ENCODE measurements around the gene FAM221B.
A peak's percentile ranks its signal among the peaks of the same experiment; 100 is the strongest.

FAM221B gene

DNA sequence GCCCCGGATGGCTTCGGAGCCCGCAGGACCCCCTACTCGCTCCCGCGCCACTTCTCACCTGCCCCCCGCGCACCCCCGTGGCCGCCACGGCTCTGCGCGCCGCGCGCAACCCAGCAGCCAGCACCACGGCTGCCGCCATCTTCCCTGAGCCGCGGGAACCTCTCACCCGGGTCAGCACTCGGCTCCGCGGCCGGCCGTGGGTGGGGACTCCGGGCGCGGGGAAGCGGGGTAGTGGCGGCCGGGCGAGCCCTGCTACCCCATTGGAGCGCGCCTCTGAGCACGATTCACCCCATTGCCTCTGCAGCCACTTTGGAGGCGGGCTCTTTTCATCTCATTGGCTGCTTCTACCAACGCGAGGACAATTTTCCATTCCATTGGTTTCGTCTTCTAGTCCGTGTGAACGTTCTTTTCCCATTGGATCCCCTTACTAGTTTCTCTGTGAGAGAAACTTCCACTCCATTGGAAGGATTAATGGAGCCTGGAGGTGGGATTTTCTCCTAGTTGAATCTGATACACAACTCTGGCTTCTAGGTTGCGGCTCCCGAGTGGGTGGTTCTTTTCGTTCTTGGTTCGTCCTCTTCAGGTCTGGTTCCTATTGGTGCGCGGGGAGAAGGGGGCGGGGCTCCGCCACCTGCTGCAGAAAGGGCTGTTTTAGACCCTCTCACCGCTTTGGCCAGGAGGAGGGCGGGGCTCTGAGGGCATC, 13.5 kb downstream of the FAM221B start, which contains the start of gene HINT2:
TSS of gene HINT2 (minus strand) at position 202 of the 703 bp plus-strand sequence. CDS start at position 139, 63 bp downstream.
- peak; percentile 100 for DNase-seq

DNA sequence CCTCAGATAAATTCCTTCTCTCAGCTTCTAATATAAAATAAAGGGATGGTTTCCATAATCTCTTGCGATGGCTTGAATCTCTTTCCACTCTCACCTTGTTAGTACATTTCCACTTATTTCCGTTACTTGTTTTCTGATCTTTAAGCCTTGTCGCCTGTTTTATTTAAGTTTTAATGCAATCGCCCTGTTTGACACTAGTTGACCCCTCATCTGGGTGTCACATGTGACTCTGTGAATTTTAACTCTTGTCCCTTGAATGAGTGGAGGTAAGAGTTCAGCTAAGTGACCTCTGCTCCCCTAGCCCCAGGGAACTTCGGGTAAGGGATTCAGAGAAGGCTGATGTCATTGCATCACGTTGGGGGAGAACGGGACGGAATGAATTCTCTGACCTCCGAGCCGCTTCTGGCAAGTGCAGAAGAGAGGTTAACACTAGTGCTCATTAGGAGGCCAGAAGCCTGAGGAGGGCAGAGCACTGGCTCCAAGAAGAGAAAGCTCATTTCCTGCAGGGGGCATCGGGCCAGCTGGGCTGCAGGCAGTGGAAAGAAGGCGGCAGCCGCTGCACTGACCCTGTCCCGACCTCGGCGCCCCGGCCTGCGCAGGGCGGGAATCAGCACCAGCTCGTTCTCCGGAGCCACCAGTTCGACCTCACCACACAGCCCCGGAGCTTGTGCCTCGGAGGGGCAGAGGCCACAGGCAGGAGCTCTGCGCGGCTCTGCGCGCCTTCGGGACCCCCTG, 14.3 kb downstream of the FAM221B start:
- peak; percentile 80 for DNase-seq

DNA sequence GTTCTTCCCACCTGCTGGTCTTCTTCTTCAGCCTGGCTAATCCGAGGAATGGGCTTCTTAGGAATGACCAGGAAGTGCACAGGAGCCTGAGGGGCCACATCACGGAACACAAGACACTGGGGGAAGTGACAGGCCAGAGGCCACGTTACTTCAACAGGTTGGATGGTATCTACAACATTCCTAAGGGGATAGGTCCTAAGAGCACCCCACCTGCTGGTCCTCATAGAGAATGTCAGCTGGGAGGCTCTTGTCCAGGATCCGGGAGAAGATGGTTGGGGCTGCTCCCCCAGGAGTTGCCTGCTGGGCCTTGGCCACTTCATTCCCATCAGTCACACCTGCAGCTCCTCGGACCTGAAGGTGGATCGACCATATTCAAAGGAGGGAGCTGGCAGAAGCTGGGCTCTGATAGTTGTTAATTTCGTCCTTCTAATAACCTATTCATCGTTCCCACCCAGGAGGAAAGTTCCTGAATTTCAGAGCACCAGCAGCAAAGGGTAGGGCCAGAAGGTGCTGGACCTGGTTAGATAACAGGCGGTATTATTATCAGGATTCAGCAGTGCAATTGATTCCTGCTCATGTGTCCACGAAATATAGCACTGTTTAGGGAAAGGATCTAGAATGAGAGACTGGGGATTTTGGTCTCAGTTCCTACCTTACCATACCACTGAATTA, 15.0 kb downstream of the FAM221B start:
- peak; percentile 62 for DNase-seq

DNA sequence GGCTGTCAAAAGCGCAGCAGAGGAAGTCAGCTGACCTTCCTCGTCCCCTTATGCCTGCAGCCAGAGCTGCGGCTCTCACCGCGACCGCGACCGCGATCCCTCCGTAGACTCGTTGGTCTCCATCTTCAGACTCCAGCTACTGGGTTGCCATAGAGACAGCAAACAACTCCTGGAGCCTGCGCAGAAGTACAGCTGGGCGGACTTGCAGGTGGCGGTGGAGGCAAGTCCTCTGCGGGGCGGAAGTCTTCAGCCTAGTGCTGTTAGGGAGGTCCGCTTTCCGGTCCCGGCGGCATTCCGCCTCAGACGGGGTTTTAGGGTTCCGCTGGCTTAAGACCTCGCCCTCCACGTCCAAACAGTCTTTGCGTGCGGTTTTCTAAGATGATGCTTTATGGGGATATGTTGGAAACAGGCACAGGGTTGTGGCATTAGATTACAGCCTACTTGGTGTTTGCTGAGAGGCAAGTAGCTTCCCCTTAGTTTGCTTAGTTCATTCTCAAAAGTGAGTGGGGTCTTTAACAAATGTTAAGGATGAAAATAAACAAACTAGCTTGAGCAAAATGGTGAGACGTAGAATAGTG, 16.4 kb downstream of the FAM221B start, which contains the start of gene SPAG8:
TSS of gene SPAG8 (minus strand) at position 238 of the 578 bp plus-strand sequence. CDS start at position 123, 115 bp downstream.
- DNase-seq, result peak; percentile 98

DNA sequence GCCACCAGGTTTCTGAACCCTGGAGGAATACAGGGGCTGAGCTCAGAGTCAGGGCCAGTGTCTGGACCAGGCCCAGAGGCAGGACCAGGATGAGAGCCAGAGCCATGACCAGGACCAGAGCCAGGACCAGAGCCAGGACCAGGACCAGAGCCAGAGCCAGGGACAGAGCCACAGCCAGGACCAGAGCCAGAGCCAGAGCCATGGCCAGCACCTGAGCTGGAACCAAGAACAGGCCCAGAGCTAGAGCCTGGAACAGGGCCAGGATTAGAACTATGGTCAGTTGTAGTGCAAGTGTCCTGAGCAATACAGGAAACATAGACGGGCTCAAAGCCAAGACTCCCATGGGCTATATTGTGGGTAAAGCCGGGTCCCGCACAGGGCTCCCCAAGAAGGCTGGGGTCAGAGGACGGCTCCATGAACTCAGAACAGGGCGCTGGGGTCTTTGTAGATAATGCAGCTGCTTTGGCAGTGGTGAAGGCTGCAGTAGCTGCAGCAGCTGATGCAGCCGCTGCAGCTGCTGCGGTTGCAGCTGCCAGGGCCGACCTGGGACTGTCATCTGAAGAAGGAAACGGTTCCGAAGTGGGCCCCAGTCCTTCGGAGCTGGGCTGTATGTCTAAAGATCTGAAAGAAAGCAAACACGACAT, 17.0 kb downstream of the FAM221B start:
- DNase-seq, result no peak

DNA sequence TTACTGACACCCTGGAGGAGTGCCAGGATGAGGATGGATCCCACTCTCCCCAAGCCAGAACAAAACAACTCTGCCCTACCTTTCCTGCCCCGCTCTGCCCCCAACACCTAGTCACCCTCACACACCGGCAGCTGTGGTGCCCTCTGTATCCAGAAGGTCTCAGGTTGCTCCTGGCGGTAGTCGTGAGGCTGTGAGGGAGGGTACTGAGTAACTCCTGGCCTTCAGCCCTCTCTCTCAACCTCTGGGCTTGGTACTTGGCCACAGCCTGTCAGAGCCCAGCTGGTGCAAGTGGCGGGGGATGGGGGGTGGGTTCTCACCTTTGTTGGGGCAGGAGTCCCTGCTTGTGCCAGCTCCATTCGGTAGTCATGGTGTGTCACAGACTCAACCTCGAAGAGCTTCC, 18.4 kb downstream of the FAM221B start:
- DNase-seq, result no peak

DNA sequence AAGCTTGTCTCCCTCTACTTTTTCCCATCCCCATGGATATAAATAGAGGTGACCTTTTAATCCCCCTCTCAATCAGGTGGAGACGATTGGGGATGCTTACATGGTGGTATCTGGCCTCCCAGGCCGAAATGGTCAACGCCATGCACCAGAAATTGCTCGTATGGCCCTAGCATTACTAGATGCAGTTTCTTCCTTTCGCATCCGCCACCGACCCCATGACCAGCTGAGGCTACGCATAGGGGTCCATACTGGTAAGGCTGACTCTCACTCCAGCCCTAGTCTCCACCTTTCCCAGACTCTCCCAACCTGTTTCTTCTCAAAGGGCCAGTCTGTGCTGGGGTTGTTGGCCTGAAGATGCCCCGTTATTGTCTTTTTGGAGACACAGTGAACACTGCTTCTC, 20.1 kb downstream of the FAM221B start:
- no peak for DNase-seq

DNA sequence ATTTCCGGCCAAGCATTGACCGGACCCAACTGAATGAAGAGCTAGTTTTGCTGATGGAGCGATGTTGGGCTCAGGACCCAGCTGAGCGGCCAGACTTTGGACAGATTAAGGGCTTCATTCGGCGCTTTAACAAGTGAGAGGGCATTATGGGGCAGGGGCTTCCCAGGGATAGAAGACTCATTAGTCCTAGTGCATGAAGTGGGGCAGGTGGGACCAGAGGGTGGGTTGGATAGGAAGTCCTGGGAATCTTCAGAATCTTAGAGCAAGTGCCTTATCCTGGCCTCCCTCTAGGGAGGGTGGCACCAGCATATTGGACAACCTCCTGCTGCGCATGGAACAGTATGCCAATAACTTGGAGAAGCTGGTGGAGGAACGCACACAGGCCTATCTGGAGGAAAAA, 22.4 kb downstream of the FAM221B start:
- no peak for DNase-seq

DNA sequence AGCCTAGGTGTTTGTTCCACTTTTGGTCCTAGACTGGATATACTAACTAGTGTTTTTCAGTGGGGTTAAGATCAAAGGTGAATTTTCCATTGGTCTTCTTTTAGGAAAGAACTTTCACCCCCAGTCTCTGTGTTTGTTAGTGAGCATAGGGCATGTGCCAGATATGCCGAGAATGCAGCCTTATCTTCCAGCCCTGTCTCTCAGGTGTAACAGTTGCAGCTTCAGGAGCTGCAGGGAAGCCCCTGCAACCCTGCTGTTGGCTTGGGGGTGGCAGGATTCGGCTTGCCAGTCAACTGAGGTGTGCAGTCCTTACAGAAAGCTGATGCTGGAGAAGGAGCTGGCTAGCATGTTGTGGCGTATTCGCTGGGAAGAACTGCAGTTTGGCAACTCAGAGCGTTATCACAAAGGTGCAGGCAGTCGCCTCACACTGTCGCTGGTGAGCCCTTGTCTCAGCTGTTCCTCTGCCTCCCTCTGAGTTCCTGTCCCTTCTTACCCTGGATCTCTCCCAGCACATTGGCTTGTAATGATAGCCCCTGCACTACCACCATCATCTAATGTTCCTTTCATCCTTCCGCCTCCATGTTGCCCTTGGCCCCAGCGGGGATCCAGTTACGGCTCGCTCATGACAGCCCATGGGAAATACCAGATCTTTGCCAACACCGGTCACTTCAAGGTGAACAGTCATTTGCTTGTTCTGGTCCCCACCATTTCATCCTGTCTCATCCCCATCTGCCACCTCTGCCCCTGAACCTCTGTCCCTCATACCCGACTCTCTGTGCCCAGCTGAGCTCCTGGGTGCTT, 27.0 kb downstream of the FAM221B start:
- DNase-seq, result no peak

DNA sequence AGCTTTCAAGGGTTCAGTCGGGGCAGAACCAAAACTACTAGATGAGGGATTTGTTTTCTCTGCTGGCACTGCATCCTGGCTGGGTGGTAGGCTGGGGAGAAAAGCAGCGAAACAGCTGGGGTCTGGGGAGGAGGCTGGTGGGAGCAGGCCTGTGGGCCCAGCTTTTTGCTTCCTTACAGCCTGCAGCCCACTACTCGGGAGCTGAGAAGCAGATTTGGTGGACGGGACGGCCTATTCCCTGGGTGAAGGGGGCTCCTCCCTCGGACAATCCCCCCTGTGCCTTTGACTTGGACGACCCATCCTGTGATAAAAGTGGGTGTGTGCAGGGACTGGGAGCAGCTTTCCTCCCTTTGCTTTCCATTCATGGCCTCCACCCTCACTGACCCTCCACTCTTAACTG, 28.0 kb downstream of the FAM221B start:
- DNase-seq, result no peak

DNA sequence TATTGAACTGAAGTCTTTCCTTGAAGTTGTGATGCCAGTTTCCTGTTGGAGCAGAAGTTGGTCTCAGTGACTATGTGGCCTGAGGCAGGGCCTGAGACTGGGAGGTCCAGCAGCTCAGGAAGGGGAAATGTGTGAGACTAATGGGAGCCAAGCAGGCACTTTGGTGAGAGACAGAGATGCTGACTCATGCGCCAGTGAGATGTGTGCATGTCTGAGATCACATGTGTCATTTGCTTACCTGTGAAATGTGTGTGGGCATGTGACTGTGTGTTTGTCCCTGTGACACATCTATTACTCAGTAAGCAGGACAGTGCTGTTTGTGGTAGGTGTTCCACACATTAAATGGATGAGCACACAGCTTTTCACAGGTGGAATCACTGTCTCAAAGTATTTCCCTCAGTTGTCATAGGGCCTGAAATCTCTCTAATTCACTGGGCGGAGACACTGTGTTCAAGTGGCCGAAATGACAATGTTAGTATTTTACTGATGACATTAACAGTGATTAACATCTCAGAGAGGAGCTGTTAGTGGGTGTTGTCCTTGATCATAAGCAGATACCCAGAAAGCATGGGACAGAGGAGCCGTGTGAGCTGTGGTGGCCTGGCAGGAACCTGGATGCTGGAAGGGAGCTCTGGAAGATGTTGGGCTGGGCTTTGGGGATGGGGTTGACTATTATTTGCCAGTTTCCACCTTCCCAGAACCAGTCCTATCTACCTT, 29.7 kb downstream of the FAM221B start:
- no peak for DNase-seq

DNA sequence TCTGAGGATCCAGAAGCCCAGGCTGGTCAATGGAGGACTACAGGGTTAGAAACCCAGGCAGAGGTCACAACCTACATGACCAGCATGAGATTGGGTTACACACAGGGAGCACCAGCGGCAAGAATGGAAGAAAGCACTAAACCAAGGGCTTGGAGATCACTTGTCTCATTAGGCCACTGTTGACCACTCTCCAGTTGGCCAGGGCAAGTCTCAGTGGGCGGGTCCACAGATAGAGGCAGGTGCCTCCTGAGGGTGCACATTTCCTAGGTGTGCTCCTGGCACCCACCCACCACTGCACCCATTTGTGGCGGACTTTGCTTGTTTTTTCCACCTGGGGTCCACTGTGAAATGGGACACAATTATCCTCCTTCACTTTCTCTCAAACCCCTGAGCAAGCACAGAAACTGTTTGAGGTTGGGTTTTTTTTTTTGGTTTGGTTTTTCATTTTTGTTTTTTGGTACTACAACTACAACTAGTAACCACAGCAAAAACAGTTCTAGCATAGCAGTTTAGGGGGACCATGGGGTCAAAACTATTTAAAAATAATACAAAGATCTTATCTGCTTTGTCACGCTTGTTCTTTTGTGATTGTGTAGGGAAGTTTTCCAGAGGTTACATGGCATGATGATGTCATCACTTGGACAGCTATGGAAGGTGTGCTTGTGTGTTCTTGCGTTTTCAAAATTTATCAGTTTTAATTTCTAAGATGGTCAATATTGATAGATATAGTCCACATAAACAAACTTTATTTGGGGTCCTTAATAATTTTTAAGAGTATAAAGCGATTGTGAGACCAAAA, 31.0 kb downstream of the FAM221B start:
- no peak for DNase-seq

DNA sequence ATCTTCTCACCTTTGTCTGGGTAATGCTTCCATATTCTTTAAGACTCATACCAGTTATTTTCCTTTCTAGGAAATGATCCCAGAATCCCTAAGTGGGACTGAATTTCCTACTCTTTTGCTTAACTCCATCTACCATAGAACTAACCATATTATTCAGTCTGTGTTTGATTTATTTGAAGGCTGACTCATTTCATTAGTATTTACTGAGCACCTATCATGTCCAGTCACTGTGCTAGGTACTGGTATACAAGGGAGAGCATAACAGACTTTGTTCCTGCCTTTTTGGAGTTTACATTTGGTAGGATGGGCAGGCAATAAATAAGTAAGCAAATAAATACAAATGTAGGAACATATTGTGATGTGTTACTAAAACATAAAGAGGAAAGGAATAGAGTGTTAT, 32.8 kb downstream of the FAM221B start:
- no peak for DNase-seq

DNA sequence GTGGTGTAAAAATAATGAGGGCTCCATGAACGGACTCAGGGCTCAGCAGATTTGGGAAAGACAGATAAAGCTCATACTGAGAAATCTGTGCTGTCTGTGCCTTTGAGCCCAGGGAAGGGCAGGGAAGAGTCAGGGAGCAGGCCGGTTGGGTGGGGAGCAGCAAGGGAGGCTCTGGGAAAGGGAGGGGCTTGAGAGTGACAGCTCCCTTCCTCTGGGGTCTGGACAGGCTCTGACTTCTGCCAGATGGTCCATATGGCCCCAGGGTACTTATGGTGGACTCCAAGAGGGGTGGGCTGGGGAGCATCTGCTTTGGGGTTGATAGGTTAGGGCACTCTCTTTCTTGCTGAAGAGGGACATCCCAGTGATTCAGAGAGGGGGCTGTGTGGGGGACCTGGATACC, 35.1 kb downstream of the FAM221B start:
- no peak for DNase-seq

DNA sequence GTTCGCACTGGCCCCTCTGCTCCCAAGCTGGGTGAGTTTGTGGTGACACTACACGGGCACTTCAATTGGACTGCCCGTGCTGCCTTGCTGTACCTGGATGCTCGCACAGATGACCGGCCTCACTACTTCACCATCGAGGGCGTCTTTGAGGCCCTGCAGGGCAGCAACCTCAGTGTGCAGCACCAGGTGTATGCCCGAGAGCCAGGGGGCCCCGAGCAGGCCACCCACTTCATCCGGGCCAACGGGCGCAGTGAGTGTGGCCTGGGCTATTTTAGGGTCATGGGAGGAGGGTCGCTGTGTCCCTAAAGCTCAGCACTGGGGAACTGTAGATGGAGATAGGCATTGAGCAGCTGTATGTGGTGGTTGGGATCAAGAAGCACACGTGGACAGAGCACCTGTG, 35.7 kb downstream of the FAM221B start:
- no peak for DNase-seq

DNA sequence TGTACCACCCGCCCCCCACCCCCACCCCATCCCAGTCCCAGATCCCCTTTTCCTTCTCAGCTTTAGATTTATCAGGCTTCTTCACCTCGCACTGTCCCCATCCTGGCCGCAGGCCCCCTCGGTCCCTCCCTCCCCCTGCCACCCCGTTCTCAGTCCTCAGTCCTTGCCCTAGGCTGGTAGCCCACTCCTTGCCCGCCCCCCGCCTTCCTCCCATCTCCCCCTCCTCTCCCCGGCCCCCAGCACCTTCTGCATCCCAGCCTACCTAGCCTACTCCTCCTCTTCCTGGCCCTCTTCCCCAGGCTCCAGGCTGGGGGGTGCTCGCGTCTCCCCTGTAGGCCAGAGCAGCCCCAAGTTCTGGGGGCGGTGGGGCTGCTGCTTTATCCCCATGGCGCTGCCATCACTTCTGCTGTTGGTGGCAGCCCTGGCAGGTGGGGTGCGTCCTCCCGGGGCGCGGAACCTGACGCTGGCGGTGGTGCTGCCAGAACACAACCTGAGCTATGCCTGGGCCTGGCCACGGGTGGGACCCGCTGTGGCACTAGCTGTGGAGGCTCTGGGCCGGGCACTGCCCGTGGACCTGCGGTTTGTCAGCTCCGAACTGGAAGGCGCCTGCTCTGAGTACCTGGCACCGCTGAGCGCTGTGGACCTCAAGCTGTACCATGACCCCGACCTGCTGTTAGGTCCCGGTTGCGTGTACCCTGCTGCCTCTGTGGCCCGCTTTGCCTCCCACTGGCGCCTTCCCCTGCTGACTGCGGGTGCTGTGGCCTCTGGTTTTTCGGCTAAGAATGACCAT, 36.3 kb downstream of the FAM221B start:
- no peak for DNase-seq

DNA sequence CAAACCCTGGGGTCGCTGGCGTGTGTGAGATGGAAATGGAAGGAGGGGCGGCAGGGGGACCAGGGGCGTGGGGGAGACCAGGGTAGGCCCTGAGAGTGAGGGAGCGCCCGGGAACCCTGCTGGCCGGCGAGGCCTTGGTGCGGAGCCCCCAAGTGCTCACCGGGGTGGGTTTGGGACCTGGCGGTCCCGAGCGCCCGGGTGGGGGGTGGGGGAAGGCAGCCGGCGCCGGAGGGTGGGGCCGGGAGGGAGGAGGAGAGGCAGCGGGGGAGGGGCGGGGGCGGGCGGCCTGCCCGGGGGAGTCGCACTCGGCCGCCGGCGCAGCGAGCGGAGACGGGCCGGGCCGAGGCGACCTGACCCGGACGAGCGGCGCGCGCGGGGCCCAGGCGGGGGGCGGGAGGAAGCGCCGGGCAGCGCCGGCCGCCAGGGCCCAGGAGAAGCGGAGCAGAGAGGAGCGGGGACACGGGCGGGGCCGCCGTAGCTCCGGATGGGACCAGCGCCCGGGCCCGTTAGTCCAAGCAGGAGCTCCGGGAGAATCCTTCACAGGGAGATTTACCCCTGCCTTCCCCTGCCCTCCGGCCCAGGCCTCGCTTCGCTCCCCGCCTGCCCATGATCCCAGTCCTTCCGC, 37.1 kb downstream of the FAM221B start, which contains the start of gene NPR2:
TSS of gene NPR2 (plus strand) at position 295 of the 625 bp plus-strand sequence. CDS start 818 bp downstream, outside the sequence.
- DNase-seq, result no peak

DNA sequence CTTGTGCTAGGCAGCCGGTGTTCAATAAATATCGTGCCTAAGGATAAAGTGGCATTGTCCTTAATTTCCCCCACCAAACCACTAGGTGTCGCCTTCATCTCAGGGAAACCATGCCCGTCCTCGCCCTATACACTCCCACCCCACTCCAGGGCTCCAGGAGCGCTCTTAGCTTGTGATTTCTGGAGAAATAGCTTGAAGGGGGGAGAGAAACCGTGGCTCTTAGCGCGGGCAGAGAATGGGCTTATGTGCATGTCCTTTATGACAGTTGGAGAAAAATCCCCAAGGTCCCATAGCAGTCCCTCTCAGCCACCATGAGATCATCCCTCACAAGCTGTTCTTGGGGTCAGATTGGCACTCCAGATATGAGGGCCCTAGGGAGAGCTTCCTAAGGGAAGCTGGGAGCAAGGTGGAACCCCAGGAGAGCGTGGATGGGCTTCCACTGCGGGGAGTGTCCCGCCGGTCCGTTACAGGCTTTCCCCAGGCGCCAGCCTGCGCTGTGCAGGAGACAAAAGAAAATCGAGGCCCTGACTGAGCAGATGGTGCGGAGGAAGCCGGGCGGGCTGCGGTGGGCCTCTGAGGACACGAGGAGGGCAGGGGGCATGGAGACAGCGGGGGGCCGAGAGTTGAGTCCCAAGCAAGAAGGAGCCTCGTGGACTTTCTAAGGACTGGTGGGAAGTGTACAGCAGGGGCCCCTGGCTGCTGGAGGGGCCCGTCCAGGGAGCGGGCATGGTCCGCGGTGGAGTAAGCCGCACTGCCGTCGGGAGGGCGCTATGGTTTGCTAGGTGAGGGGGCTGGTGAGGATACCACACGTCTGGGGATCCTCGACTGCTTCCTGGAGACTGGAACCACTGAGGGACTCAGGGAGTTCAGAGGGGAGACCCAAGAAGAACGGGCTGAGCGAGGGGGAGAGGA, 37.9 kb downstream of the FAM221B start:
- peak; percentile 89 for DNase-seq

Measured in hematopoietic multipotent progenitor cell treated with erythropoietin and hydrocortisone succinate and interleukin-3 and kit ligand, for 6 days (in vitro differentiated cells).